ENCODE results near the gene PDE4B.

Gene PDE4B

DNA sequence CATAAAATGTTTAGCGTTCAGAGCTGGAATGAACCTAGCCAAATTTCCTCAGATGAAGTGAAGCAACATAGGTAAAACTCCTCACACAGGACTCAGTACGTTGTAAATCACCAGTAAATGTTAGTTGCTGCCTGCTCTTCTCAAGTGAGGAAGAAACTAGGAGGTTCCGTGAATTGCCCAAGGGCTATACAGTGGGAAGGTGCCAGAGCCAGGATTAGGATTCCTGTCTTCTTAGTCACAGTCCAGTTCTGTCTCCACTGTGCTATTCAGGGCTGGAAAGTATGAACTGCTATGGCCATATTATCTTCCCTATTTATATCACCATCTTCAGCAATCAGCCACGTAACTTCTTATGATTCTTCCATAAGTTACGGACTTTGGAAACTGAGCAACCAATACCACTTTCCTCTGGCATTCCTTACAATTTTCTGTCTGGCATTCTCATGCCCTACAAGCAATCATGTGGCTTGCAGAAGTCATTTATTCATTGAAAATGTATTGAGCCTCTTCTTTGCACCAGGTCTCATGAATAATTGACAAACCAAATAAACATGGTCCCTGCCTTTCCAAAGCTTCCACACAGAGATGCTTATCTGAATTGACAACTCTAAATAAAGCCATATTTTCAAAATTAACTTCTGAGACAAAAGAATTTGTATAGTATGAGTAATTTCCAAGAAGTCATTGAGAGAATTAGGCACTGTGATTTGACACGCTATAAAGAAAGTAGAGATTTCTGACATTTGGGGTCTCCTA is 469.7 kb downstream of the PDE4B start:
- peak; percentile 67 for DNase-seq (ENCODE audit: low read depth)

DNA sequence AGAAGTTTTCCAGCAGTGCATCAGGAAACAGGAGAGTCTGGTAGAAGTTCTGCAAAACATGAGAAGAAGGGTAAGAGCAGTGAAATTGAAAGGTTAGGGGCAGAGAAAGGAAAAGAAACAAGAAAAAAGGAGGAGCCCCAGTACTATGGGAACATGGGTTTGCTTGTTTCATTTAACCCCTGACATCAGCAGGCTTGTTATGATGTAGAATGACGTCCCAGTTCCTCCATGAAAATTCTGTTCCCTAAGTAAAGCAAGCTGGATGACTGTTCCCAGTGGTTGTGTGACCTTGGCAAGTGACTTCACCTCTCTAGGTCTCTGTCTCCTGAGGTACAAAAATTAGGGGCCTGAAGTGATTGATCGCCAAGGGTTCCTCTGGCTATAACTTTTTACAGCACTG is 472.6 kb downstream of the PDE4B start:
- DNase-seq (ENCODE audit: low read depth) = no peak

DNA sequence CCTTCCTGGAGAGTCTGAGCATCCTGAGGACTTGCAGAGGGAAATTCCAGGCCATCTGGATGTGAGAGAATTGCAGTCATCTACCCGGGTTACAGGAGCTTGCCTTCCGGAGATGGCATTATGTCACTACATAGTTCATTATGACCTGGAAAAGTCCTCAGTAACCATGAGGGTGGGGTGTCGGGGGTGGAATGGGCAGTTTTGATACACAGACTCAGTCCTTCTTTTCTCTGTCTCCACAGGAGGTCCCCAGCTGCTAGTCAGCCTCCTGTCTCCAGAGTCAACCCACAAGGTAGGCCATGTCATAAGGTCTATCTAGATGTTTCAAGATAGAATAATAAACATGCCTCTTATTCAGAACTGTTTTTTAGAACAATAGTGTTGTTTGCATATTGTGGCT is 473.1 kb downstream of the PDE4B start:
- no peak for DNase-seq (ENCODE audit: low read depth)

DNA sequence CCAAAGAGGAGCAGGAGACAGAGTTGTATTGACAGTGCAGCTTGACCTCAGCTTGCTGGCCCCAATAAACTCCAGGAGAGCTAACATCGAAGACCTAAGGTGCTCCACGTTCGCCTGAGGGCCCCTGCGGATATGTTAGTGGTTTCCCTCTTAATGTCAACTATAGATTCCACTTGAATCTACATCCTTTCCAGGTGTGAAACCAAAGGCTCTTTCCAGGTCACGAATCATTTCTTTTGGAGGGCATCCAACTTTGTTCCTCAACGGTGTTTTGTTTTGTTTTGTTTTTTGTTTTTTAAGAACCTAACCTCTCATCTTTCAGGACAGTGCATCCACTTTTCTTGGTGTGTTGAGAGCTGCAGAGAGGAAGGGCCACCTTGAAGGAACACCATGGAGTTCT is 473.7 kb downstream of the PDE4B start:
- DNase-seq (ENCODE audit: low read depth) = no peak

DNA sequence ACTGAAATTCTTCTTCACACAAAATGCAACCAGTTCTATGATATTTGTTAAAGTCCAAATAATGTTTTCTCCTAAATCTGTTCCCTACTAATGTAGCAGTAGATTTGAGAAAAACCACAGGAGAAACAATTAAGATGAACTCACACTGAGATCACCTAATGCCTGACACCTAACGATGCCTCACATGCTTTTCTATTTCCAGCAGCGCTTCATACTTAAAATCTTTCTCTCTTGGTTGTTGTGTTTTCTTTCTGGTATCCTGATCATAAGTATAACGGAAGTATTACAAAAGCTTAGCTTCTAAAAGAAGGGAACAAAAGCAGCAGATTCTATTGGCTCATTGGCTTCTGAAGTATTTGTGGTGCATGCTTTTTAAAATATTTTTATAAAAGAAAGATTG is 474.1 kb downstream of the PDE4B start:
- DNase-seq (ENCODE audit: low read depth) = no peak

DNA sequence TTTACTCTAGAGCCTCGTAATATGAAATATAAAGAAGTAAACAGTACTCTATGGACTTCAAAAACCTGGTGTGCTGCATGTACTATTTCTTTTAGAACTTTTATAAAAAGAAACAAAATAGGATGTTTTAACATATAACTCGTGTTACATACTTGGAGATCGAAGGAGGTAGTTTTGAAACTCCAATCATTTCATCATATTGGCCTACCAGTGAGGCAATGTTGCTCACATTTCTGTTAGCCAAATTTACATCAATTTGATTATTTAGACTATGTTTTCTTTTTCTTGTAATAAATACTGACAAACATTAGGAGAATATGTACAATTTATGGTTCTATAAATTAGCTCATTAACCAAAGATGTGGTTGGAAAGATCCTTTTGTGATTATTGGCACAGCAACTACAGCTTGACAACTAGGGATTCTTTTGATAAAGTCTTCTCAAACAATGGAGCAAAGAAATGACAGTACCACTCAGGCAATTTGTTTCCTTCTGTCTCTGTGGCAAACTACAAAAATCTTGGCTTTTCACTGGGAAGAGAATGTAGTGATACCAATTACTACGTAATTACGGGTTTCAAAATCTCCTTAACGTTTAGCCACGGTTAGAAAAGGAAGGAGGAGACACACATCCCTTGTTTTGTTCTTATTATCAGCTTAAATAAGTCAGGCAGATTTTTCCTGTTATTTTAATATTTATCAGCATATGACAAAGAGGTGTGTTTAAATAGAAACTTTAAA is 474.7 kb downstream of the PDE4B start:
- DNase-seq (ENCODE audit: low read depth) = no peak

DNA sequence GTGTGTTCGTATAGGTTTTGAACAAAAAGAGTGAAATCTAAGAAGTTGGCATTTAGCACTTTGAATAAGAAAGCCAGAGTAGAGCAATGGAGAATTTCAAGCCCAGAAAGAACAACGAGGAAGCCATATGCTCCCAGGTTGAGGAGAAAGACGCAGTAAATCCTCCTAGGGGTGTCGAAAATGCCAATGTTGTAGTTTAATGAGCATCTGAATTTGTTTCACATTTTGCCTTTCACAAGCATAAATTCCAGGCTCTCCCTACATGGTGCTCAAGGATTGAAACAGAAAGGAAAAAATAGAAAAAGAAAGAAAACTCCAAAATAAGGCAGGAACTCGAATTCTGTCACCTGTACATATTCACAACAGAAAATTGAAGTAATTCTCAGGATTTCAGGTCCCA is 476.5 kb downstream of the PDE4B start:
- no peak for DNase-seq (ENCODE audit: low read depth)

DNA sequence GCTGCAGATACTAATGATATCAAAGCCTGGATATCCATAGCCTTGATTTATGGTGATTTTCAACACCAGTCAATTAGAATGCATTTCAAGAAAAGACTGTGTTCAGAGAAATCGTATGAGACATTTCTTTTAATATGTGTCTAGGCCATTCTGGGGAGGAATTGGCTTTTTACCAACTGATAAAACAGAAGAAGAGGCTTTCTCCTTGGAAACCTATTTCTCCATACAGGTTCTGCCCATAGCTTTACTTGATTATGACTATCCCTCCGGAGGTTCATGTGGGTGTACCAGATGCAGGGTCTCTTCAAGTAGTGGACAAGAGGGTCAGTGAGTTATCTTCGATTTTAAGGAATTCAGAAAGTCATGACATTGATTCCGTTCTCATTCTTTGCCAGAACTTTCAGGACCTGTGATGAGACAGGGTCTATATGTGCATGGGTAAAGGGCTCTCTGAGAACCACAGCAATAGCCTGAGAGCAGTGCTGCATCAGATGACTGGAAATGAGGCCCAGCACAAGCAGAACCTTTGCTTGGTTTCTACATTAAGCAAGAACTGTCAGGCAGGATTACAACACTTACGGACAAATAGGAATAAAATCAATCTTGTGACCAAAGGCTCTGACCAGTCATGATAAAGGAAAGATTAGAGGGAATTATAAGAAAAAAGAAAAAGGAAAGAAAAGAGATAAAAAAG is 477.6 kb downstream of the PDE4B start:
- DNase-seq (ENCODE audit: low read depth) = no peak

DNA sequence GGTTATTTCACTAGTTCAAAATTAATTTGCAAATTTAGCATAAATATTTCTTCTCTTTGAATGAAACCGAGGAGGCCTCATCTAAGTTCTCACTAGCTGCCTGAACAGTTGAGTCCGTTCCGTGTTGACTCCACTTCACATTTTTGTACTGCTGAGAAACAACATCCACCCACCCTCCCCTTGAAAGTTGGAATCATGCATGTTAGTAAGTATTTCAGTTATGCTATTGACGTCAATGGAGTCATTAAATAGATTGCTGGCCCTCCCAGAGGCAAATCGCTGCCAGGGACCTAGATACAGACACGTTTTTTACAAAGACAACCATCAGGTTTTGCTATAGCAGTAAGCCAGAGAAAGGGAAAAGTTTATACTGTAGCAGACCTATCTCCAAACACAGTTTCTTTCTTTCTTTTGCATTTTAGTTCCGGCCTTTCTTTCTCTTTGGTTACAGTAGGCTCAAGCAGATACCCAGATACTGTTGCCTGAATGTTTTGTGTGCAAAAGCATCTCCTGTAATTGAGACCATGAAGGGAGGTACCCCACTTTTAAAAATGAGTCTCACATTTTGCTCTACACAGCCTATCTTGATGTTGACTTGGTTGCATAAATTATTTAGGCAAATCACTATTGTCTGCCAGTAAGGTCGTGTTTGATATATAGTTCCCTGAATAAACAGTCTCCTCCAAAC is 478.7 kb downstream of the PDE4B start:
- DNase-seq (ENCODE audit: low read depth) = peak; percentile 95

DNA sequence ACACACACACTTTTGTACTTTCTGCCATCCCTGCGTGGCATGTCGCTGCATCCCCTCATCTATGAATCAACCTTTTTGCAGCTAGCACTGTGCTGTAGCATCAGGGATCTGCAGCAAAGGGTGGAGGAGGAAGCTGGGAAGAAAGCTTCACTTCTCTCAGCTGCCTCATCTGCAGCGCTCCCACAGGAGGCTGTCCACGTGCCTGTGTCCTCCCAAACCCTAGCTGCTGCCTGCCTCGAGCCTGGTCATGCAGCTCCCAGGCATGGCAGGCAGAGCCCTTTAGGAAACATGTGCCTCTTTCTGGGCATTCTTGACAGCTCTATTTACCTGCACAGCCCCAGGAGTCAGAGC is 479.2 kb downstream of the PDE4B start:
- no peak for DNase-seq (ENCODE audit: low read depth)

DNA sequence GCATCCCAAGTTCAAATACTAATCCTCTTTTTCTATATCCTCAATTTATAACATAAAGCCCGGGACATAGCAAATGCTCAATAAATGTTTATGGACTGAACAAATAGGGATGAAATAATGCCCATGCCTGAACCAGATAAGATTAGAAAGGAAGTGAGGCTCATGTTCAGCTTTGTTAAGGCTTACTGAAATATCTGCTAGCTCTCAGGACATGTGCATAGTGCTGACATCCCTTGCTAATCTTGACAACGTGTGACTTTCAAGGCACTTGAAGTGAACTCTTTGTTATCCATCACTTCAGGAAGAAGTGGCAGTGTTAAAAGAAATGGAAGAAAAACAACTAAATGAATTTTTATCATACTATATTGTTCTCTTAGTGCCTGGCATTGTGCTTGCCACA is 481.0 kb downstream of the PDE4B start:
- no peak for DNase-seq (ENCODE audit: low read depth)

DNA sequence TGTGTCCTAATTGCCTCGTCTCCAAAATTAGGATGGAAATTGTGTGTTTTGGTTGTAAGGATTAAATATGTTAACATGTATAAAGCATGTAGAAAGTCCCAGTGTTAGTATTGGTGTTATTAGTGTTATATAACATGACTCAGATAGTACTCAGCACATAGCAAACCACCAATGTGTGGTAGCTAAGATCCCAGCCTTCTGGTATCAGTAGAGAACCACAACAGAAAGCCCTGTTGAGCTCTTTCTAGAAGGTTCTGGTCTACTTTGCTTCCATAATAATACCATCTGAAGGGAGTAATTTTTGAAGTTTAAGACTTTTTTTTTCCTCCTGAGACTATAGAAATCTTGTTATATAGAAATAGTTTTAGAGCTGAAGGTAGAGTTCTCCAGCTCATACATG is 481.9 kb downstream of the PDE4B start:
- no peak for DNase-seq (ENCODE audit: low read depth)

DNA sequence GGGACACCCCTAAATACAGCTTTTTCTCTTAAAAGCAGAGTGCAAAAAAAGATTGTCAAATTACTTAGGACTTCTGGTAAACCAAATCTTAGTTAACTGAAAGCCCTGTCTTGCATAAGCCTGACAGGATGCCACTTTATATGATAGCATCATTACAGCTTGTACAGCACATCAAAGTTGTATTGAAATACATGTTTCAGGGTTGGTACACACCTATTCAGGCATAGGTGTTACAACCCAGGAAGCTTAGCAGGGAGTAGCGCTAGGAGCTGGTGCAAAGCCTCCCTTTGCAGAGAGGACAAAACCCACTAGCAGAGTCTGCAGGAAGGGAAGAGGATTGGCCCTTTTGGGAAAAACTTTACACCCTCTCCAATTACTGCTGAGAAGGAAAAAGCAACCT is 482.4 kb downstream of the PDE4B start:
- no peak for DNase-seq (ENCODE audit: low read depth)

DNA sequence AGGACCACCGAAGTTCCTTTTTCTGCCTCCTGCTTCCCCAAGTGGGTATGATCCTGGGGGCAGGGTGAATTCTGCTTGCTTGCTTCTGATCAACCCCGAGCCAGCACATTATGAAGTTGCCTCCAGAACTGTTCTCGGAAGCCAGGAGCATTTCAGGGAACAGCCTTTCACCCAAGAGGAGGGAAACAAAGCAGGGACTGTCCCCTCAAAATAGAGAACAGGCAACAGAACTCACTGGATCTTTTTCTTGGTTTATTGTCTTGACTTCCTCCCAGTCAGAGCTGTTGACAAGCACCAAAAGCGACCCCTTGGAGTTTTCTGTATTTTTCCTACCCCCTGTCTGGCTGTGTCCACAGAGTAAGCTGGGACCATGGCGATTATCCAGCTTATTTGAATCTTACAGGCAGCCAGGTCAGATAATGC is 482.9 kb downstream of the PDE4B start:
- no peak for DNase-seq (ENCODE audit: low read depth)

DNA sequence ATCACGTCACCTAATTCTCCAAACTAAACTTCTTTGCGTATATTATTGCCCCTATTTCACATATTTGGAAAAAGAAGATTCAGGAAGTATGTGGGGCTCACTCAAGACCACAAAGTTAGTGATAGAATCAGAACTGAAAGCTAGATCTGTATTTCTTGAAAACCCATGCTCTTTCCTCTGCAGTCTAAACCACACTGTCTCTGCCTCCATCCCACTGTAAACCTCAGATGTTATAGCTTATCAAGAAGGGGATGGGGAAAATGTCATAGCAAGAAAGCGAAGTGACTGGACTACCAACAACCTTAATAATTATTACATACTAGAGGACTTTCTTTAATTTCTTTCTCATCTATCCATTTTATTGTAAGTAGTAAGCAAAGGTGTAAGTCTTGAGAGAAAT is 483.5 kb downstream of the PDE4B start:
- DNase-seq (ENCODE audit: low read depth) = no peak

DNA sequence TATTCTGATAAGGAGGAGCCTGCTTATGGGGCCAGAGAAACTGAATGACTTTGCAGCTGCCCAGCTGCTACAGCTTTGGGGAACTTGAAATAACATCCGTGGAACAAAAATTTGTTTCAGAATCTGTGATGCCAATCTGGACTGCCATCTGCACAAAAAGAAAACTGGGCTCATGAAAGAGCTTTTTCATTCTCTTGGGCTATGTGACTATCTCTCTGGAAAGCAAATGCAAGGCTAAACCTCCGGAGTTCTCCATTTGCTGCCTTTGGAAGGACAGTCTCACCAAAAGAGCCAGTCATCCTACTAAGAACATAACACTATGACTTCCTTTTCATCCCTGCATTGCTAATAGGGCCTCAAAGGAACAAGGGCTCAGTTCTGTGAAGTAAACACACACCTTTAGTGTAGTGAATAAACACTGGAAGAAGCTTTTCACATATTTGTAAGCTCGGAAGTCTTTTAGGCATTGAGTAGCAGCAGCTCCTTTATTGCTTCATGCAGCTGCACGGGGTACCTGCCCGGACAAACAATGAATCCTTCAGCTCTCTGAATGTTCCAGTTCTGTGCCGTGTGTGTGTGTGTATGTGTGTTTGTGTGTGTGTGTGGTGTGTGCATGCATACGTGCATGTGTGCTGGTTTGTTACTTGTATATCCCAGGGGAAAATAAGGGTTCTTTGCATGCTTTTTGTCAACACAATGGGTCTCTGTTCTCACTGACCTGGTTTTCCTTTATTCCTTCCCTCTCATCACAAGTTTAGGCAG is 485.7 kb downstream of the PDE4B start:
- no peak for DNase-seq (ENCODE audit: low read depth)

DNA sequence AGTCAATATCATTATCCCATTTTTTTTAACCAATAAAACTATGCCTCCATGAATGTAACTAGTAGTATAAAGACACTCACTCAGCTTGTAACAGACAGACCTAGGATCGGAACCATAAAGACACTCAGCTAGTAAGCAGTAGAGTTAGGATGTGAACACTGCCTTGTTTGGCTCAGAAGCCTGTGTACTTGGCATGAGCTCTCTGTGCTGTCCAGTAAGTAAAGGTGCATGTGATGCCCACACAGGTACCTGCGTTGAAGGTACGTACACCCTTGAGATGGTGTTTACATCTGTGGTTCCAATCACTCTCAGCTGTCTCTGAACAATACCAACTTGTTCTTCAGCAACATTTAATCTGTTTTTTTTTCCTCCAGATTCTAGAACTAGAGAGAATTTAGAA is 489.1 kb downstream of the PDE4B start:
- no peak for DNase-seq (ENCODE audit: low read depth)

DNA sequence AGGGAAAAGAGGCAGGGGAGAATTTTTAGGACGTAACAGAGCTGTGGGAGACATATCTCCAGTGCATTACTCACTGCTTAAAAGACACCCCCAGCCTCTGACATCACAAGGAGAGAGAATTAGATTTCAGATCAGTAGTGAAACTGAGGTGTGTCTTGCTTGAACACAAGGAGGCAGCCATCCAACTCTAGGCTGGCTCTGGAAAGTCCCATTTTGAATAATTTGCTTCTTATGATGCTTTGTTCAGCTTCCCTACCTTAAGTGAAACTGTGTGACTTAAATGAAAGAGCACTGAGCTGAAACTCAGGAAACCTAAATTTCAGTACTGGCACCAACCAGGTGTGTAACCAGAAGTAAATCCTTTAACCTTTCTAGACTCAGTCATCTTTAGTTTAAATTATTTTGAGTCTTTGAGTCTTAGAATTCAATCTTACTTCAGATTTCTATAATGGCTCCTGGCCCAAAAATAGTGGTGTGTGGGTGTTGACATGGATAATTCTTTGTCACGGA is 489.7 kb downstream of the PDE4B start:
- DNase-seq (ENCODE audit: low read depth) = peak; percentile 35

DNA sequence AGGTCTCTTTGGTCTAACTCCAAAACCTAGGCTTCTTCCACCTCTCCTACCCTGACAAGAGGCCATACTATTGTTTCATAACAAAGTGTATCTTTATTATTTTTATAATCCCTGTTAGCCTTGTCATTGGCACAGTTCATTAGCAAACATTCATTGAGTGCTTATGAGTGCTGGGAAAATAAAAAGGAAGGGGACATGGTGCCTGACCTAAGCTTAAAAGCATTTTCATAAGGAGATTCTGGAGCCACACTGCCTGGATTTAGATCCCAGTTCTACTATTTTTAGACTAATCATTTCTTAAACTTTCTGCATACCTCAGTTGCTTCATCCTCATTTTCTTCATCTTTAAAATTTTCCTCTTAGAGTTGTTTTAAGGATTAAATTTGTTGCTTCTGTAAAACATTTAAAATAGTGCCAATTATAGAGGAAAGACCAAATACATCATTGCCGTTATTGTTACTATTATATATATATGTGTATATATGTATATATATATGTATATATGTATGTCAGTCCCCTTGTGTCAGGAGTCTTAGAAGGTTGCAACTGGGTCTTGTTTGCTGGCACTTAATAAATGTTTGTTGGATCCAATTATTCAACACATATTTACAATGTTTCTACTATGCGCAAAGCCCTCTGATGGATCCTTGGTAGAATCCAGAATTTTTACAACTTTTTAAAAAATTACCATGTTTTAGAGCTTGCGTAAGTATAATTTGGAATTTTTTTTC is 490.4 kb downstream of the PDE4B start:
- DNase-seq (ENCODE audit: low read depth) = no peak

DNA sequence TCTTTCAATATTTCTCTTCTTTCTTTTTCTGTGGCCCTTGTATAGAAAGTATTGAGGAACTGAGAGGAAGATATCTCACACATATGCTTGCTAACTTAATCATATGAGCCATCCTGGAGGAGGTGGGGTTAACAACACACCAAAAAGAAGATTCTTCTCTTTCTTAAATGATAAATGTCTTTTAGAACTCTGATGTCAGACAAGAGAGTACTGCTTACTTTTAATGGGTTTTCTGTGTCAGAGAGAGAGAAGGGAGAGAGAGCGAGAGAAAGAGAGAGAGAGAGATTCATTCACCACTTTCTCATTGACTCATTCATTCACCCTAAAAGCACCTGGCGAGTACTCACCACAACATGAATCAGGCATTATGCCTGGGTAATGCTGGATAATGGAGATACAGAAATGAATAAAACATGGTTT is 490.9 kb downstream of the PDE4B start:
- DNase-seq (ENCODE audit: low read depth) = no peak

DNA sequence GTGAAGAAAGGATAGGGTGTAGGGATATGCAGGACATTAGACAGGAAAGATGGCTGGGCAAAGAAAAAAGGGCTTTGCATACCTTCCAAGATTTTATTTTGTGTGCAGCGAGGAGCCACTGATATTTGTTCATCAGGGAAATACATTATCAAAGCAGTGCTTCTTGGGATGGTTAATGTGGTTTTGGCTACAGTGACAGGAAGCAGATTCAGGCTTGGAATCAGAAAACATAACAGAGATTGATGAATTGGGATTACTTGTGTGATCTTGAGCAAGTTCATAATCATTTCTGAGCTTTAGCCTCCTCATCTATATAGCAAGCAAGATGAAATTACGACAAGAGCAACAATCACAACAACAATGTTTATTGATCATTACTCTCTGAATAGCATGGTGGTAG is 492.1 kb downstream of the PDE4B start:
- DNase-seq (ENCODE audit: low read depth) = no peak
